ENCODE results near the gene WRAP73.

- no peak for TF ChIP-seq EZH2 (IDR thresholded peaks at IDR 0.05; ENCODE audit: borderline replicate concordance, low read length)
- TF ChIP-seq CTCF (IDR thresholded peaks at IDR 0.05; ENCODE audit: low read length) = no peak
These were observed 63.8 kb downstream of the WRAP73 start for GRCh38 chr1:3585940-3586568.

All from OCI-LY1 (cell line).